Pulmonary artery endothelial cell (primary cell): ENCODE results near the gene SLIT3. TPM values are rescaled to one million over a fixed set of nuclear protein-coding genes. Genes with fewer than 3 reads are reported as not detected.

Source experiments
- DNase-seq: peaks from one replicate; pipeline ENCODE4 v3.0.0-alpha.2; 2011; ENCODE audit warnings: low read depth, low spot score
- total RNA-seq: library from RNA; depleted of rRNA; stranded (reverse); fragments of >200 nt; gene quantifications from 2 replicates; pipeline ENCODE4 v1.2.3, GENCODE V29; 2014

SLIT3 gene
- total RNA-seq, 1 donor from 2014 or later: 0.99 TPM

- no peak for DNase-seq
Measured at GRCh38 chr5:168613396-168613795, 687.5 kb downstream of the SLIT3 start.

- no peak for DNase-seq
Measured at GRCh38 chr5:168612996-168613395, 687.9 kb downstream of the SLIT3 start.

- no peak for DNase-seq
Measured at GRCh38 chr5:168612123-168612522, 688.8 kb downstream of the SLIT3 start.
